PC-3 (cell line): Measurements from ENCODE around the gene COPZ1. TPM values are rescaled to one million over a fixed set of nuclear protein-coding genes. Genes with fewer than 3 reads are reported as not detected.

Experiments used
- ATAC-seq: fragments of 200-7000 bp; cut with Tn5 transposase; 2 replicates; pipeline ENCODE4 v1.9.1; 2020; ENCODE audit warnings: mild to moderate bottlenecking, moderate library complexity
- BruUV-seq: library from RNA; stranded (reverse); fragments of 400-500 nt; replicated peaks from 2 replicates; lab custom pipeline; 2021; lab: Mats Ljungman, UMichigan
- CTCF ChIA-PET: fragments of 300-600 bp; sonication (Branson Sonifier 250); formaldehyde crosslinking; loops from one replicate; lab custom pipeline; 2022; ENCODE audit warnings: antibody characterized with exemption; lab: Charles Lee
- POLR2A ChIA-PET: fragments of 300-600 bp; sonication (Branson Sonifier 250); formaldehyde crosslinking; loops from one replicate; lab custom pipeline; 2022; ENCODE audit warnings: antibody characterized with exemption; ENCODE audit not compliant: unreplicated experiment; lab: Charles Lee
- DNase-seq: peaks from one replicate; pipeline ENCODE4 v3.0.0-alpha.2; 2015
- H2AFZ ChIP-seq: fragments of 300-600 bp; sonication (generic); 2 replicates; pipeline ENCODE4 v1.6.0; 2016; ENCODE audit warnings: antibody characterized with exemption, low read length
- H3F3A ChIP-seq: fragments of 300-600 bp; sonication (generic); one replicate; pipeline ENCODE4 v1.6.0; 2017; ENCODE audit warnings: antibody characterized with exemption, low read length, control low read depth, mild to moderate bottlenecking; ENCODE audit not compliant: unreplicated experiment
- H3K27ac ChIP-seq: fragments of 300-600 bp; sonication (generic); 2 replicates; pipeline ENCODE4 v1.5.1; 2016; ENCODE audit warnings: mild to moderate bottlenecking, low read length
- H3K27me3 ChIP-seq: fragments of 300-600 bp; sonication (generic); 2 replicates; pipeline ENCODE4 v1.6.1; 2016; ENCODE audit warnings: low read length, mixed read lengths
- H3K36me3 ChIP-seq: fragments of 300-600 bp; sonication (generic); 2 replicates; pipeline ENCODE4 v1.6.1; 2016; ENCODE audit warnings: low read depth, mixed run types, low read length, mixed read lengths
- H3K4me1 ChIP-seq: fragments of 300-600 bp; sonication (generic); 2 replicates; pipeline ENCODE4 v1.5.1; 2016; ENCODE audit warnings: low read length; ENCODE audit not compliant: insufficient read depth
- H3K4me2 ChIP-seq: fragments of 300-600 bp; sonication (generic); 2 replicates; pipeline ENCODE4 v1.6.0; 2016; ENCODE audit warnings: low read length
- H3K4me3 ChIP-seq: fragments of 300-600 bp; sonication (generic); 2 replicates; pipeline ENCODE4 v1.5.1; 2016; ENCODE audit warnings: mild to moderate bottlenecking, low read length, mixed read lengths
- H3K79me2 ChIP-seq: fragments of 300-600 bp; sonication (generic); 2 replicates; pipeline ENCODE4 v1.6.1; 2017; ENCODE audit warnings: low read length, mixed read lengths
- H3K9ac ChIP-seq: fragments of 300-600 bp; sonication (generic); 2 replicates; pipeline ENCODE4 v1.6.0; 2016; ENCODE audit warnings: mild to moderate bottlenecking, low read length
- H3K9me2 ChIP-seq: fragments of 300-600 bp; sonication (generic); replicated peaks from 2 replicates; pipeline ENCODE4 v1.6.1; 2016; ENCODE audit warnings: mixed run types, low read length, mixed read lengths
- H3K9me3 ChIP-seq: fragments of 300-600 bp; sonication (generic); 2 replicates; pipeline ENCODE4 v1.6.1; 2016; ENCODE audit warnings: low read length, mixed read lengths
- H4K20me1 ChIP-seq: fragments of 300-600 bp; sonication (generic); 2 replicates; pipeline ENCODE4 v1.6.1; 2016; ENCODE audit warnings: low read length, mixed read lengths
- CTCF ChIP-seq: fragments of 300-600 bp; sonication (generic); conservative IDR thresholded peaks from 2 replicates; pipeline ENCODE4 v1.5.1; 2017; ENCODE audit warnings: antibody characterized with exemption, low read depth, mild to moderate bottlenecking, low read length
- EZH2 ChIP-seq: fragments of 300-600 bp; sonication (generic); IDR thresholded peaks from one replicate; pipeline ENCODE4 v1.6.1; 2017; ENCODE audit warnings: antibody characterized with exemption, mild to moderate bottlenecking, low read length; ENCODE audit not compliant: unreplicated experiment
- EZH2phosphoT487 ChIP-seq: fragments of 300-600 bp; sonication (generic); IDR thresholded peaks from 2 replicates; pipeline ENCODE4 v1.6.1; 2018; ENCODE audit warnings: mild to moderate bottlenecking, antibody characterized with exemption, low read length, borderline replicate concordance
- intact Hi-C: fragments of 100-400 bp; cut with micrococcal nuclease; formaldehyde crosslinking; loops from 2 replicates; pipeline ENCODE4 v1.9.0; 2023
- total RNA-seq: library from RNA; depleted of rRNA; stranded (reverse); fragments of >200 nt; gene quantifications from 2 replicates; pipeline ENCODE4 v1.2.3, GENCODE V29; 2014

The COPZ1 gene
- total RNA-seq, 1 experiment from 2014 or later: 121 TPM

GRCh38 chr12:54300732-54301427 lies 24.1 kb upstream of the COPZ1 start, which contains the start of gene NFE2:
NFE2 (minus strand) TSS chr12:54301015; CDS start chr12:54295248, 5,767 bp downstream.
- H3K4me1 ChIP-seq: peaks cover 24% of the 10 kb centered on the region
- DNase-seq (peak; percentile 79), ATAC-seq (peak; percentile 93)
- POLR2A ChIA-PET: no interaction called here
- peak within 1 kb of the TSS; percentile 62 for H3K4me3 ChIP-seq
- no peak for TF ChIP-seq EZH2phosphoT487
- TF ChIP-seq CTCF: no peak
- no peak for TF ChIP-seq EZH2
- no peaks in the 10 kb centered on the region for H4K20me1 ChIP-seq
- H3K9me3 ChIP-seq: no peaks in the 10 kb centered on the region
- H3K9ac ChIP-seq: no peak within 1 kb of the TSS
- intact Hi-C loops: no loop called here
- no peaks in the 10 kb centered on the region for H3K79me2 ChIP-seq
- H3K9me2 ChIP-seq: no peaks in the 10 kb centered on the region
- H3K27ac ChIP-seq: no peak within 1 kb of the TSS
- H2AFZ ChIP-seq: peak within 1 kb of the TSS; percentile 79
- CTCF ChIA-PET: interaction anchor here (0.6 kb wide), 1 partner anchor 24 kb away, joined by 3 read pairs; the partner anchor contains the start of gene COPZ1
- no TSS peak for BruUV-seq
- H3K4me2 ChIP-seq: peak within 1 kb of the TSS; percentile 88
- no peaks in the 10 kb centered on the region for H3F3A ChIP-seq
- no peaks in the 10 kb centered on the region for H3K27me3 ChIP-seq
- no peaks in the 10 kb centered on the region for H3K36me3 ChIP-seq

- ChIA-PET CTCF (interaction anchor here (0.6 kb wide), 1 partner anchor 98 kb away, joined by 13 read pairs; no protein-coding TSS in a partner anchor), POLR2A (interaction anchor here (0.6 kb wide), 1 partner anchor 21 kb away, joined by 3 read pairs; no protein-coding TSS in a partner anchor)
- BruUV-seq: no TSS peak
- Histone ChIP-seq H3K9ac (no peak overlapping the region), H3K4me1 (peaks cover 24% of the 10 kb centered on the region), H3K9me2 (no peaks in the 10 kb centered on the region), H3K27ac (no peak overlapping the region), H3K9me3 (no peaks in the 10 kb centered on the region), H3K27me3 (no peaks in the 10 kb centered on the region), H3K4me3 (peak overlapping the region; percentile 62; the same call in 1 of the 2 replicates), H3K36me3 (no peaks in the 10 kb centered on the region), H3K4me2 (peak overlapping the region; percentile 88), H3F3A (no peaks in the 10 kb centered on the region), H2AFZ (no peak overlapping the region), H4K20me1 (no peaks in the 10 kb centered on the region), H3K79me2 (no peaks in the 10 kb centered on the region)
- ATAC-seq (no peak), DNase-seq (peak; percentile 2)
- intact Hi-C loops: no loop called here
- TF ChIP-seq CTCF: no peak
- TF ChIP-seq EZH2: no peak
- no peak for TF ChIP-seq EZH2phosphoT487
Measured at GRCh38 chr12:54301428-54302048, 23.4 kb upstream of the COPZ1 start.
